ENCODE measurements around the gene PSME3IP1.
"Not testable (repeated sequence)": the region's sequence is repeated elsewhere in the genome, so short reads cannot be mapped to it uniquely, and the experiment has no call there.

PSME3IP1 gene

GRCh38 chr16:57202095-57202886 is 16.5 kb upstream of the PSME3IP1 start:
- H3K27ac ChIP-seq (ENCODE audit: low read depth, low read length), result no peak overlapping the region
- no peaks in the 10 kb centered on the region for H4K20me1 ChIP-seq (ENCODE audit: control insufficient read depth, insufficient read depth, low read depth, low read length)
- H3K79me2 ChIP-seq (ENCODE audit: control insufficient read depth, low read length), result peaks cover 5% of the 10 kb centered on the region; the same call in 1 of the 2 replicates
- no peaks in the 10 kb centered on the region for H3K9me2 ChIP-seq (replicated peaks; ENCODE audit: control insufficient read depth, low read length)
- no peaks in the 10 kb centered on the region for H3K9me3 ChIP-seq (ENCODE audit: control insufficient read depth, insufficient read depth, low read length)
- H3K4me1 ChIP-seq (ENCODE audit: control insufficient read depth, low read length), result no peaks in the 10 kb centered on the region
- TF ChIP-seq EZH2phosphoT487 (IDR thresholded peaks at IDR 0.05; ENCODE audit: borderline replicate concordance, low read length), result no peak
- TF ChIP-seq, protein P1, sequence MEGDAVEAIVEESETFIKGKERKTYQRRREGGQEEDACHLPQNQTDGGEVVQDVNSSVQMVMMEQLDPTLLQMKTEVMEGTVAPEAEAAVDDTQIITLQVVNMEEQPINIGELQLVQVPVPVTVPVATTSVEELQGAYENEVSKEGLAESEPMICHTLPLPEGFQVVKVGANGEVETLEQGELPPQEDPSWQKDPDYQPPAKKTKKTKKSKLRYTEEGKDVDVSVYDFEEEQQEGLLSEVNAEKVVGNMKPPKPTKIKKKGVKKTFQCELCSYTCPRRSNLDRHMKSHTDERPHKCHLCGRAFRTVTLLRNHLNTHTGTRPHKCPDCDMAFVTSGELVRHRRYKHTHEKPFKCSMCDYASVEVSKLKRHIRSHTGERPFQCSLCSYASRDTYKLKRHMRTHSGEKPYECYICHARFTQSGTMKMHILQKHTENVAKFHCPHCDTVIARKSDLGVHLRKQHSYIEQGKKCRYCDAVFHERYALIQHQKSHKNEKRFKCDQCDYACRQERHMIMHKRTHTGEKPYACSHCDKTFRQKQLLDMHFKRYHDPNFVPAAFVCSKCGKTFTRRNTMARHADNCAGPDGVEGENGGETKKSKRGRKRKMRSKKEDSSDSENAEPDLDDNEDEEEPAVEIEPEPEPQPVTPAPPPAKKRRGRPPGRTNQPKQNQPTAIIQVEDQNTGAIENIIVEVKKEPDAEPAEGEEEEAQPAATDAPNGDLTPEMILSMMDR (IDR thresholded peaks at IDR 0.05; ENCODE audit: low read depth, low read length, poor library complexity, severe bottlenecking), result no peak
- H3K4me2 ChIP-seq (ENCODE audit: low read length), result no peak overlapping the region
- H3K4me3 ChIP-seq (ENCODE audit: low read length), result no peak overlapping the region
- H3K27me3 ChIP-seq (ENCODE audit: control insufficient read depth, low read length), result no peaks in the 10 kb centered on the region
- no peaks in the 10 kb centered on the region for H3F3A ChIP-seq (ENCODE audit: control insufficient read depth, insufficient read depth)
- H3K36me3 ChIP-seq (ENCODE audit: control insufficient read depth, low read length), result peaks cover 23% of the 10 kb centered on the region

GRCh38 chr16:57200926-57201325 is 15.1 kb upstream of the PSME3IP1 start:
- not testable (repeated sequence) for H3K27me3 ChIP-seq (ENCODE audit: control insufficient read depth, low read length); H3K4me2 ChIP-seq (ENCODE audit: low read length); H3K4me1 ChIP-seq (ENCODE audit: control insufficient read depth, low read length); H3K4me3 ChIP-seq (ENCODE audit: low read length); H4K20me1 ChIP-seq (ENCODE audit: control insufficient read depth, insufficient read depth, low read depth, low read length); H3K9me3 ChIP-seq (ENCODE audit: control insufficient read depth, insufficient read depth, low read length); H3K27ac ChIP-seq (ENCODE audit: low read depth, low read length); H3F3A ChIP-seq (ENCODE audit: control insufficient read depth, insufficient read depth); H3K9me2 ChIP-seq (replicated peaks; ENCODE audit: control insufficient read depth, low read length)
- Histone ChIP-seq H3K36me3 (ENCODE audit: control insufficient read depth, low read length) (peaks cover 17% of the 10 kb centered on the region), H3K79me2 (ENCODE audit: control insufficient read depth, low read length) (peaks cover 18% of the 10 kb centered on the region)

GRCh38 chr16:57200321-57200720 is 14.5 kb upstream of the PSME3IP1 start:
- H3K36me3 ChIP-seq (ENCODE audit: control insufficient read depth, low read length), result peaks cover 11% of the 10 kb centered on the region
- H3K27me3 ChIP-seq (ENCODE audit: control insufficient read depth, low read length); H3K4me1 ChIP-seq (ENCODE audit: control insufficient read depth, low read length); H4K20me1 ChIP-seq (ENCODE audit: control insufficient read depth, insufficient read depth, low read depth, low read length); H3F3A ChIP-seq (ENCODE audit: control insufficient read depth, insufficient read depth); H3K27ac ChIP-seq (ENCODE audit: low read depth, low read length); H3K9me2 ChIP-seq (replicated peaks; ENCODE audit: control insufficient read depth, low read length); H3K4me3 ChIP-seq (ENCODE audit: low read length); H3K4me2 ChIP-seq (ENCODE audit: low read length); H3K9me3 ChIP-seq (ENCODE audit: control insufficient read depth, insufficient read depth, low read length): not testable (repeated sequence)
- peaks cover 18% of the 10 kb centered on the region for H3K79me2 ChIP-seq (ENCODE audit: control insufficient read depth, low read length)

DNA sequence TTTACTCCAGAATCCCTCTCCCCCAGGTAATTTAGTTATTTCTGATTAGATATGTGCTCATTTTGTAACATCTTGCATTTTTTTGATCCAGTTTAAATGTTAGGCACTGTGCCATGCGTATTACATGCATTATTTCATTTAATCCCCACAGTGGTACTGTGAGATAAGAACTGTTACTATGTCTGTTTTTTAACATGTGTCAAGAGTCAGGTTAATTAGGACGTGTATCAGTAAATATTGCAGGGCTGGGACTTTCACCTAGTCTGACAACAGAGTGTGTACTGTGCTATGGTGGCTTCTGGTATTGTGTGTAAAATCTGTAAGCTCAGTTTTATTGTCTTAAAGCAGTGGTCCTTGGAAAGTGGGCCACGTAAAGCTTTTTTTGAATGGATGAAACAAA is 10.9 kb upstream of the PSME3IP1 start:
- Histone ChIP-seq H3K79me2 (ENCODE audit: control insufficient read depth, low read length) (peaks cover 51% of the 10 kb centered on the region), H3K27ac (ENCODE audit: low read depth, low read length) (no peak overlapping the region), H3K9me3 (ENCODE audit: control insufficient read depth, insufficient read depth, low read length) (no peaks in the 10 kb centered on the region), H4K20me1 (ENCODE audit: control insufficient read depth, insufficient read depth, low read depth, low read length) (peaks cover 7% of the 10 kb centered on the region; the same call in 1 of the 2 replicates), H3K4me2 (ENCODE audit: low read length) (no peak overlapping the region), H3K4me1 (ENCODE audit: control insufficient read depth, low read length) (no peaks in the 10 kb centered on the region), H3K27me3 (ENCODE audit: control insufficient read depth, low read length) (no peaks in the 10 kb centered on the region), H3K4me3 (ENCODE audit: low read length) (no peak overlapping the region), H3K36me3 (ENCODE audit: control insufficient read depth, low read length) (no peaks in the 10 kb centered on the region), H3K9me2 (replicated peaks; ENCODE audit: control insufficient read depth, low read length) (no peaks in the 10 kb centered on the region), H3F3A (ENCODE audit: control insufficient read depth, insufficient read depth) (no peaks in the 10 kb centered on the region)
- TF ChIP-seq, protein P1 (IDR thresholded peaks at IDR 0.05; ENCODE audit: low read depth, low read length, poor library complexity, severe bottlenecking), result no peak

All from DOHH2 (cell line).